Brain pericyte (primary cell): Measurements from ENCODE around the gene DDX25.

ENCODE experiments used
- DNase-seq: peaks from one replicate; pipeline ENCODE4 v3.0.0-alpha.2; 2012; ENCODE audit warnings: low read depth, low spot score

The DDX25 gene

GRCh38 chr11:125935618-125936199 is 31.4 kb downstream of the DDX25 start:
- no peak for DNase-seq

GRCh38 chr11:125938418-125938817 is 34.1 kb downstream of the DDX25 start:
- DNase-seq, result no peak

GRCh38 chr11:125939081-125939521 is 34.8 kb downstream of the DDX25 start:
- no peak for DNase-seq

- no peak for DNase-seq
Observed at GRCh38 chr11:125940145-125940544, 35.8 kb downstream of the DDX25 start.

- DNase-seq, result no peak
Observed at GRCh38 chr11:125941267-125941618, 36.9 kb downstream of the DDX25 start.

- no peak for DNase-seq
Observed at GRCh38 chr11:125941619-125942611, 37.6 kb downstream of the DDX25 start.

- DNase-seq, result no peak
Observed at GRCh38 chr11:125942771-125943428, 38.6 kb downstream of the DDX25 start.

GRCh38 chr11:125943661-125944349 is 39.5 kb downstream of the DDX25 start:
- DNase-seq, result no peak

GRCh38 chr11:125944350-125945010 is 40.2 kb downstream of the DDX25 start:
- DNase-seq, result no peak

GRCh38 chr11:125945011-125945796 is 40.9 kb downstream of the DDX25 start:
- DNase-seq, result no peak

GRCh38 chr11:125945797-125946520 is 41.7 kb downstream of the DDX25 start, which contains the start of gene VSIG10L2:
Gene VSIG10L2 (plus strand): TSS chr11:125946044. CDS start chr11:125946056, 12 bp downstream.
- no peak for DNase-seq

- DNase-seq, result no peak
Observed at GRCh38 chr11:125946712-125947418, 42.6 kb downstream of the DDX25 start.

- no peak for DNase-seq
Observed at GRCh38 chr11:125947419-125948277, 43.3 kb downstream of the DDX25 start.

GRCh38 chr11:125948278-125949051 is 44.2 kb downstream of the DDX25 start:
- no peak for DNase-seq

- DNase-seq, result no peak
Observed at GRCh38 chr11:125949271-125950177, 45.2 kb downstream of the DDX25 start.

GRCh38 chr11:125950178-125950490 is 45.8 kb downstream of the DDX25 start:
- DNase-seq, result no peak
